NCI-H82 treated with DMSO at 0.1 percent for 48 hours (cell line): ENCODE results near the gene MRPL22.
A peak's percentile ranks its signal among the peaks of the same experiment; 100 is the strongest.
"Not testable (repeated sequence)": the region's sequence is repeated elsewhere in the genome, so short reads cannot be mapped to it uniquely, and the experiment has no call there.

Source experiments
- DNase-seq: peaks from one replicate; lab custom pipeline; 2025; ENCODE audit not compliant: unreplicated experiment; lab: John Stamatoyannopoulos, UW

MRPL22 gene

DNA sequence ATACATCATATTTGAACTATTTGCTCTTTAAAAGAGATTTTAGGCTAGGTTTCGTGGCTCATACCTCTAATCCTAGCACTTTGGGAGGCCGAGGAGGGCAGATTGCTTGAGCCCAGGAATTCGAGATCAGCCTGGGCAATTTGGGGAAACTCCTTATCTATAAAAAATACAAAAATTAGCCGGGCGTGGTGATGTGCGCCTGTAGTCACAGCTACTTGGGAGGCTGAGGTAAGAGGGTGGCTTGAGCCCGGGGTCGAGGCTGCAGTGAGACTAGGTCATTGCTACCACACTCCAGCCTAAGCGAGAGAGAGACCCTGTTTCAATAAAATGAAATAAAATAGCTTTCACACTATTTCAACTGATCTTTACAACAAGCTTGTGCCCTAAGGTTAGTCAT lies 500 bp upstream of the MRPL22 start:
- no peak for DNase-seq

DNA sequence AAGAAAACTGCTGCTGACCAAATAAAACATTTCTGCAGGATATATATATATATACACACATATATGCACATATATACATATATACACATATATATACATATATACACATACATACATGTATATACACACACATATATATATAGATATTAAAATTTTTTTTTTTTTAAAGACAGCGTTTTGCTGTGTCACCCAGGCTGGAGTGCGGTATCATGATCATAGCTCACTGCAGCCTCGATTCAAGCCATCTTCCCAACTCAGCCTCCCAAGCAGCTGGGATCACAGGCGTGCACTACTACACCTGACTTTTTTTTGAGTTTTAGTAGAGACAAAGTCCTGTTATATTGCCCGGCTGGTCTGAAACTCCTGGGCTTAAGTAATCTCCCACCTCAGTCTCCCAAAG lies 2.7 kb downstream of the MRPL22 start:
- DNase-seq, result no peak

DNA sequence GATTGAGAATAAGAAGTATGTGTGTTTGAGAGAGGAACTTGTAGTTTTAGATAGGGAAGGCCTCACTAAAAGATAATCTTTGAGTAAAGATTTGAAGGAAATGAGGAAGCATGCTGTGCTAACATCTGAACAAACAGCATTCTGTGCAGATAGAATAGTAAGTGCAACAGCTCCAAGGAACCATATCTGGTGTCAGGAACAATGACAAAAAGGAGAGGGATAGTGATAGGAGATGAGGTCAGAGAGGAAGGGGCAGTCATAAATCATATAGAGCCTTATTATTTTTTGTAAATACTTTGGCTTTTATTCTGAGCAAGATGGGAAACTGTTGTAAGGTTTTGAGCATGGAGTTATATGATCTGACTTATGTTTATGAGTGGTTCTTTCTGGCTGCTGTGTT lies 3.8 kb downstream of the MRPL22 start:
- DNase-seq, result no peak

DNA sequence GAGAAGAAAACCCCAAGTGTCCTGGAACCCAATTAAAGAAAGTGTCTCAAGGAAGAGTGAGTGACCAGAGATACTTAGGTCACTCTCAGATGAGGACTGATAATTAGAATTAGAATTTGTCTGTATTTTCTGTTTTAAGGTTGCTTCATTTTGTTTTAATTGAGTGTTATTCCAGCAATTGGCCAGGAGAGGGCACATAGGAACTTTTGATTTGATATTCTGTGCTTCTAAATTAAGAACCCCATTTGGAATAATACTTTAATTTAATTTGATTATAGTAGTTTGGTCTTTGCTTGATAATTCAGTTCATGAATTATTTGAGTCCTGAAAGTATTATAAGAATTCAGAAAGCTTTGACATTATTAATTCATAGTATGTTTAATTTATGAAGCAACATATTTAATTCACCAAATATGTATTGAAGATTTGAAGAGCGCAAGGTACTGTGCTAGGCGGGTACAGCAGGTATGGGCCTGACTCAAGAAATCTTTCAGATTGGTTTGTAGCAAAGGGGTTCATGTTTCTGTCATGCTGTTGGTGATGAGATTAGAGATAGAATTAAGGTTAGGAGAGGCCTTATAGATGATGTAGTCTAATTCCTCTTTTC lies 4.9 kb downstream of the MRPL22 start:
- DNase-seq, result no peak

DNA sequence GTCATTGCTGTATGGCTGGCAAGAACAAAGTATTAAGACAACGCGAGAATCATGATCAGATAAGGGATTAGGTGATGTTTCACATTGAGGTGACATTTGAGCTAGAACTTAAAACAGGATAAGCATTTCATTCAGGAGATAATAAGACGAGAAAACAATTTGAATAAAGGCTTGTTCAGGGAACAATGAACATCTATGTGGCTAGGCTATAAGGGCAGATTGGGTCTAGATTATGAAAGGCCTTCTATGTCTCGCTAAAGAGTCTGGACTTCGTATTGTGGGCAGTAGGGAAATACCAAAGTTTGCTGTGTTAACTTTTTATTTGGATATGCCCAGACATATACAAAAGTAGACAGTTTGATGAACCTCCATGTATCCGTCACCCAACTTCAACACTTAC lies 6.9 kb downstream of the MRPL22 start:
- DNase-seq, result no peak

DNA sequence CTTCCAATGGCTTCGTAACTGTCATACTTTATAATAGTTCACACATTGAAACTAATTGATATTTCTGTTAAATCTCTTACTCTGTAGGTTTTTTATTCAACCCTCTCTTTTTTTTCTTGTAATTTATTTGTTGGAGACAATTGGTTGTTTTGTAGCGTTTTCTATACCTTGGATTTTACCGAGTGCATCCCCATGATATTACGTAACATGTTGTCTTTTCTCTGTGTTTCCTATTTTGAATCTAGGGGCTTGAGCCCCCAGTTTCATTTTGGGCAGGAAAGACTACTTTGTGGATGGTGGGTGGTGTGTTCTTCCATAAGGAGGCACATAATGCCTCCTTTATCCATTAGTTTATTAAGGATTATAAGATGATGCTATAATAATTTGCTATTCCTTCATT lies 7.4 kb downstream of the MRPL22 start:
- no peak for DNase-seq

DNA sequence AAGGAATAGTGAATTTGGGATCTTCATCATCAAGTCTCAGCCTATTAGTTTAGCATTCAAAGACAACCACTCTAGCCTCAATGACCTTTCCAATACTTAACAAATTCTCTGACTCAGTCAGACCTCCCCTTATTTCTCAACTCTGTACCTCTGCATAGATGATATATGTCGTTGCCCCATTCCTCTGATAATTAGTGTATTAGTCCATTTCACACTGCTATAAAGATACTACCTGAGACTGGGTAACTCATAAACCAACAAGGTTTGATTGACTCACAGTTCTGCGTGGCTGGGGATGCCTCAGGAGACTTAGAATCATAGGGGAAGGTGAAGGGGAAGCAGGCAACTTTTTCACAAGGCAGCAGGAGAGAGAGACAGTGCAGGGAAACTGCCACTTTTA lies 8.9 kb downstream of the MRPL22 start:
- DNase-seq, result no peak

DNA sequence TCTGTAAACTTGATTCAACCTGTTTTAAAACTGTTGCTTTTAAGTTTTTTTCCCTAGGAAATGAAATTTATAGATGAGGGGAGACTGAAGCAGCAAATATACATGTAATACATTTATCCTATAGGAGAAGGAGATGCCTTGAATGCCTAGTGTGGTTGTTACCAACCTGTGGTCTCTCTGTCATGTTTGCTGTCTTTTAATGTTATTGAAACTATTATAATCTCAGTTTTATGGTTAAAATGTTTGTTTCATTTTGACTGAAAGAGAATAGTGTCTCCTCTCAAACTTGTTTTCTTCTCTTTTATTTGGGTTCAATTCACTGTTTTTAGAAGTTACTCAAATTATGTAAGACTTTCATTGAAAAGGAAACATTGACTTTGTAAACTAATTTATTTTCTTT lies 15.8 kb downstream of the MRPL22 start:
- DNase-seq, result no peak

DNA sequence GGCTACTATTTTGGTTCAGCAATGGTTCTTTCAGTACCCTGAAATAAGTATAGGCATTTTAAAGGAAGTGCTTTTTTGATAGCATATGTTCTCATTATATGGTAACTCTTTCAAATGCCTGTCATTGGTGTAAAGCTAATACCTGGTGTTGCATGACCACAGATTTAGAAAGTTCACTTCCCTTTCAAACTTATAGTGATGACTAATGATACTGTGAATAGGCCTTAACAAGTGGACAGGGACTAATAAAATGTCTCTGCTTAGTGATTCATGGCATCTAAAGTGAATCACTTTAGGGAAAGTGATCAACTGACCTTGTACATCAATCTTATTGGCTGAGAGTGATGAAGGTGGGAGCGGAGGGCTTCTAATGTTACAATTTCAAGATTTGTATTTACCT lies 21.6 kb downstream of the MRPL22 start:
- DNase-seq, result no peak

DNA sequence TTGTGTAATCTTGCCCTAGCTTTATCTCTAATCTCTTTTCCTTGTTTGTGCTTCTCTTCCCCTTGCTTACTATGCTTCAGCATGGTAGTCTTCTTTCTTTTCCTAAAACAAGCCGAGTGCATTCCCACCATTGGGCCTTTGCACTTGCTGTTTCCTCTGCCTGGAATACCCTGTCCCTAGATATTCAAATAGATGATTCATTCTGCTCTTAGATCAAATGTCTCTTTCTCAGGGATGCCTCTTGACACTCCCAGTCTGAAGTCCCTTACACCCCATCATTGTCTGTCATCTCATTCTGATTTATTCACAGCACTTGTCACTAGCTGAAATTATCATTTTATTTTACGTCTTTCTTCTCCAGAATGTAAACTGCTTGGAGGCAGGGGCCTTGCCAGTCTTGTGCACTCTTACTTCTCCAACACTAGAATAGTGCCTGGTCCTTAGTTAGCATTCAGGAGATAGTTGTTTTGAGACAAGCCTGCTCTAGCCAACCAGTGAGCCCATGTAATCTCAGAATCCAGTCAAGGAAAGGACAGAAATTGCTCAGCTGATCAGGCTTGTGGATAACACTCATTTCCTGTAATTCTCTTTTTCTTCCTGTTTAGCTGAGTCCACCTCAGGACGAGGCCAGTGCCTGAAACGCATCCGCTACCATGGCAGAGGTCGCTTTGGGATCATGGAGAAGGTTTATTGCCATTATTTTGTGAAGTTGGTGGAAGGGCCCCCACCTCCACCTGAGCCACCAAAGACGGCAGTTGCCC lies 25.4 kb downstream of the MRPL22 start:
- no peak for DNase-seq

DNA sequence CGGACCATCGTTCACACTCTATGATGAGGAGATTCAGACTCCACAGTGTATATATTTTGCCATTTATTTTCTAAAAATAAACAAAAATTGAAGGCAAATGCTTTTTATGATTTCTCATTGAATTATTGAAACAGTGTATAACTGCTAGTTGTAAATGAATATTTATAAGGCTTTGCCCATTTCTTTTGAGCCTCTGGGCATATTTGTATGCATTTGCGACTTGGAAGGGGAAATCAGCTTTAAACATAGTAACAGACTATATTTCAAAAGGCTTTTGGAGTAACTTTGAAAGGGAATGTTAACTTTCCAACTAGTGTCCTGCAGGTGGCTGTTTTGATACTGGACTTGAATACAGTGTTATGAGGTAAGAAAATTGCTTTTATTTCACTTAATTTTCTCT lies 26.0 kb downstream of the MRPL22 start:
- no peak for DNase-seq

DNA sequence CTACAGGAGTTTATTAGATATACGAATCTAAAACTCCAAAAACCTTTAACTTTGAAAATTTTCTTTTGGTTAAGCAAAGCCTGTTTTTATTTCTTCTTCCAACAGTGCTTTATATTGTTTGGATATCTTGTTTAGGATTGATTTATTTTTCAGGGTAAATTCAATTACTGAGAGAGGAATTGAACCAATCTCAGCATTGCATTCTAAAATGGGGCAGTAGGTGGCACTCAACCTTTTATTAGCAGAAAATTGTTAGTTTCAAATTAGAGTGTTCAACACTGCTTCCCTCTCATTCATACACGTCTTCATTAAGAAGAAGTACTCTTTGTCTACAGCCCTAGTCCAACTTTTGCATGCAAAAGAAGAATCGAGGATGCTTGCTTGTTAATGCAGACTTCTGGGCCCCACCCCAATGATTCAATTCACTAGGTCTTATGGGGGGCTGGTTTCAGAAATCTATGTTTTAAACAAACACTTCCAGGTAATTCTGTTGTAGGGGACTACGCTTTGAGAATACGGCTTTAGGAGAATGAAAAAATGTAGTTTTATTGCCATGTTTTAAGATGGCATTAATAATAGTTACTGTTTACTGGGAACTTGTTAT lies 26.6 kb downstream of the MRPL22 start:
- DNase-seq, result no peak

DNA sequence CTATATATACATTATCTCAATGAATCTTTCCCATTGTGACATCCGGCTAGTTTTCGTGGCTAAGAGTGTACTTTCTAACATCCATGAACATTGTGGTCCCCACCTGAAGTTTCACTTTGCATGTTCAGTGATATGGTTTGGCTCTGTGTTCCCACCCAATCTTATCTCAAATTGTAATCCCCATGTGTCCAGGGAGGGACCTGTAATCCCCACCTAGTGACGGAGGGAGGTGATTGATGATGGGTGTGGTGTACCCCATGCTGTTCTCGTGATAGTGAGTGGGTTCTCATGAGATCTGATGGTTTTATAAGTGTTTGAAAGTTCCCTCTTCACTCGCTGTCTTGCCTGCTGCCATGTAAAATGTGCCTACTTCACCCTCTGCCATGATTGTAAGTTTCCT lies 28.1 kb downstream of the MRPL22 start:
- no peak for DNase-seq

DNA sequence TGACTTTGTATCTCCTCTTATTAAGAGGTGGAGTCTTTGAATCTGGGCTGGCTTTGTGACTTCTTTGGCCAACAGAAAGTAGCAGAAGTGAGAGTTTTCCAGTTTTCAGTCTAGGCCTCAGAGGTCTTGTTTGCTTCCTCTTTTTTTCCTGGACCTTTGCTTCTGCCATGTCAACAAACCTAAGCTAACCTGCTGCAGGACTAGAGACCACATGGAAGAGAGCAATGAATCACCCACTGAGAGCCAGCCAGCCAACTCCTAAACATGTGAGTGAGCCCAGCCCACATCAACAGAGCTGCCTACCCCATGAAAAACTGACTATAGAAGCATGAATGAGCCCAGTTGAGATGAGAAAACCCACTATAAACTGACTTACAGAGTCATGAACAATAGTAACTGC lies 29.9 kb downstream of the MRPL22 start:
- DNase-seq, result no peak

DNA sequence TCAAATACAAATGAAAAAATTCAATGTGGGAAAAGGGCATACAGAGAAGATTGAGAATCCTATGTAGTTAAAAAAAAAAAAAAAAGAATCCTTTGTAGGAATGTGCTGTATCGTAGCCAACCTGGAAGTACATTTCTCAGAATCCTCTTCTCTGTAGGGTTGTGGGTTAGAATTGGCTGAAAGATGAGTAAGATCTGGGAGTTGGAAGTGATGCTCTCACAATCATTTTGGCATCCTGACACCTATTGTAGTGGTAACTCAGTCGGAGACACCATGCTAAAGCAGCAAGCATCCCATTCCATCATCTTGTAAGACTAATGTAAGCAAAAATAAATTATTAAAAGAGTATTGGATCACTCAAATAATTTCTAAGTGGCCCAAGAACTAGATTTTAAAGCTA lies 30.6 kb downstream of the MRPL22 start:
- DNase-seq, result no peak

DNA sequence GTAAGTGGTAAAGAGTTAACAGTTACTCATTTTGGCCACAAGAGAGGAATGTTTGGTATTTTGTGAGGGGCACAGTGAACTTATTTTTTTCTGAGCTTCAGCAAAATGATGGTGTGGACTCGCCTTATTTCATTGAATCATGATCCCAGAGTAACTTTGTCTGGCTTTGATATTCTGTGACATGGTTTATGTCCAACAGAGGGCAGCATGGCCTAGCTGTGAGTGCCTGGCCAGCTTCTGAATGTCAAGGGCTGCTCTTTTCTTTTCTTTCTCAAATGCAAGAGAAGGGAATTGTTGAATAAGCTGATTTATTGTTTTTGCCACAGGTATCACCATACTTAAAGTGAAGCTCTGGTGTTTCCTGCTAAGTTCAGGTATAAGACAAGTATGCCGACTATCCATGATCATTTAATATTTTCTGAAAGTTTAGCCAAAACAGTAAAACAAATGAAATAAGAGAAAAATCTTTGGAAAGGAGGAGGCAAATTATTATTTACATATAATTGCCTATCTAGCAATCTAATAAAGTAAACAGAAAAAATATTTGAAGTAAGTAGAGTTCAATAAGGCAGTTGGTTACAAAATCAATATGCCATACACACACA lies 31.7 kb downstream of the MRPL22 start:
- DNase-seq, result peak; percentile 39

DNA sequence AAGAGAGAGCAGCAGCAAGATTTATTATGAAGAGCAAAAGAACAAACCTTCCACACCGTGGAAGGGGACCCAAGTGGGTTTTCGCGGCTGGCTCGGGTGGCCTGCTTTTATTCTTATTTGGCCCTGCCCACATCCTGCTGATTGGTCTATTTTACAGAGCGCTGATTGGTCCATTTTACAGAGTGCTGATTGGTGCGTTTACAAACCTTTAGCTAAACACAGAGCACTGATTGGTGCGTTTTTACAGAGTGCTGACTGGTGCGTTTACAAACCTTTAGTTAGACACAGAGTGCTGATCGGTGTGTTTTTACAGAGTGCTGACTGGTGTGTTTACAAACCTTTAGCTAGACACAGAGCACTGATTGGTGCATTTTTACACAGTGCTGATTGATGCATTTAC lies 35.2 kb downstream of the MRPL22 start:
- not testable (repeated sequence) for DNase-seq

DNA sequence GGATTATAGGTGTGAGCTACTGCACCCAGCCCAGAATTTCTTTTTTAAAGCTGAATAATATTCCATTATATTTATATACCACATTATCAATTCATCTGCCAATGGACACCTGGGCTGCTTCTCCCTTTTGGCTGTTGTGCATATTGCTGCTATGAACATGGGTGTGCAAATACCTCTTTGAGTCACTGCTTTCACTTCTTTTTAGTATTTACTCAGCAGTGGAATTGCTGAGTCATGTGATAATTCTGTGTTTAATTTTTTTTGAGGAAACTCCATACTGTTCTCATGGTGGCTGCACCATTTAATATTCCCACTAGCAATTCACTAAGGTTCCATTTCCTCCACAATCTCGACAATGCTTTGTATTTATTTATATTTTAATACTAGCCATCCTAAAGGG lies 36.5 kb downstream of the MRPL22 start:
- no peak for DNase-seq

DNA sequence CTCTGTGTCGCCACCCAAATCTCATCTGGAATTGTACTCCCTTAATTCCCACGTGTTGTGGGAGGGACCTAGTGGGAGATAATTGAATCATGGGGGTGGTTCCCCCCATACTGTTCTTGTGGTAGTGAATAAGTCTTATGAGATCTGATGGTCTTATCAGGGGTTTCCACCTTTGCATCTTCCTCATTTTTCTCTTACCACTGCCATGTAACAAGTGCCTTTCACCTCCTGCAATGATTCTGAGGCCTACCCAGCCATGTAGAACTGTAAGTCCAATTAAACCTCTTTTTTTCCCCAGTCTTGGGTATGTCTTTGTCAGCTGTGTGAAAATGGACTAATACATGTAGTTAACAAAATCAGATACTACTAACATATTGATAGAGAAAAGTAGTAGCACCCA lies 37.4 kb downstream of the MRPL22 start:
- not testable (repeated sequence) for DNase-seq

DNA sequence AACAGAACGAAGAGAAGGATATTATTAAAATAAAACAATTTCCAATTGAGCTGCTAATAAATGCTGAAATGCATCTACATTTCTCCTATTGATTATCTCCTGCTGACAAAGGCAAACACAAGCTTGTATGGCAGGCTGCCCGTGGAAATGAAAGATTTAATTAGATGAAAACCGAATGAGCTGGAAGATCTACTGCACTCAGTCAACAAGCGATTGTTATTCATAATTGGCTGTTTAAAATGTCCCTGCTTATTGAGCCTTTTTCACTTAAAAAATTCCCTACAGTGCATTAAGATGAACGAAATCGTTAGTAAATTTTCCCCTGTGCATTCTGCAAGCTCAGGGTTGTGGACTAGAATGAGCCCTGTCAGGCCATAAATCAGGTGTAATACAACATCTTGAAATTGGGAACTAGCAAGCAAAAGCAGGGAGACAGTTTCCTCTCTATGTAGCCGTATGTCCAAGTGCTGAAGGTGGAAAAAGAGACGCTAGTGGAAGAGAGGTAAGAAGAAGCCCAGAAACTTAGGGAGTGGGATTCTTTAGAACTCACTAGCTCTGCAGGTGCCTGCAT lies 44.2 kb downstream of the MRPL22 start:
- no peak for DNase-seq

DNA sequence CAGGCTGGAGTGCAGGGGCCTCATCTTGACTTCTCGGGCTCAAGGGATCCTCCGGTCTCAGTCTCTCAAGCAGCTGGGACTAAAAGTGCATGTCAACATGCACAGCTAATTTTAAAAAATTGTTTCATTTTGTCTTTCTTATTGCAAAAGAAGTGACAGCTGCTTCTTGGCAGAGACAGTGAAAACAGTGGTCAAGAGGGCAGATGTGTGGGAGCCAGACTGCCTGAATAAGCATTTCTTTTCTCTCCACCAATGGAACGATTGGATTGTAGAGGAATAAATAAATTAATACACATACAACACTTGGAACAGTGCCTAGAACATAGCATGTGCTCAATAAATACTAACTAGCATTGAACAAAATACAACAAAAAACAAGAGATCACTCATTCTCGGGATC lies 45.3 kb downstream of the MRPL22 start:
- DNase-seq, result no peak

DNA sequence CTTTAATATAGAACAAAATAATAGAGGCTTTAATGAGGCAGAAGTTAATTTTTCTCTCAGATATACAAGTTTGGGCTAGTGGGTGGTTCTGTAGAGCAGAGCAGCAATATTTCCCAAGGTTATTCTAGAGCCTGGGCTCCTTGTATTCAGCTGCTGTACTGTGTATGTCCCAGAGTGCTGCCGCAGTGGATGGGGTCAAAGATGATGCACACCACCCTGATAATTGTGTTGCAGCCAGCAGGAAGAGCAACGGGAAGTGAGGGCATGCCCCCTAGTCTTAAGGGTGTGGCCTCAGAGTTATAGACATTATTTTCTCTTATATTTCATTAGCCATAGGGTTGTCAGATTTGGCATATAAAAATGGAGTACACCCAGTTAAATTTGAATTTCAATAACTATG lies 48.8 kb downstream of the MRPL22 start:
- no peak for DNase-seq
